ENCODE results near the gene CDC42BPG.

CDC42BPG gene

DNA sequence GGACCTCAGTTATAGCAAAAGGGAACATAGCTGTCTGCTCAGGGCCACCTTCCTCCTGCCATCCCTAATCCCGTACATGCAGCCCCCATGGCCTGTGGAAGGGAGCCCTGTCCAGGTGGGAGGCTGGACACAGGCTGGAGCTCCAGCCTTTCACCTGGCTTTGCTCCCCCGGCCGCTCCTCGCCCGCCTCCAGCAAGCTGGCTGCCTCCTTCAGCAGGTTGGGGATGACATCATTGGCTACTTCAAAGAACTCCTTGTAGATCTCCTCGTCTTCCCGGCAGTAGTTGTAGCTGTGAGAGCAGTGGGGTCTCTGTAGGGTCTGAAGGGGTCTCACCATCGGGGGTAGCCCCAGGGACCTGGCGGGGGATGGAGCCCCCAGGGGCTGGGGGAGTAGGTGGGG lies 39.0 kb downstream of the CDC42BPG start:
- H3K4me3 ChIP-seq (ENCODE audit: low read length): no peak overlapping the region
- DNase-seq (ENCODE audit: low read depth): no peak
- TF ChIP-seq, protein P1, sequence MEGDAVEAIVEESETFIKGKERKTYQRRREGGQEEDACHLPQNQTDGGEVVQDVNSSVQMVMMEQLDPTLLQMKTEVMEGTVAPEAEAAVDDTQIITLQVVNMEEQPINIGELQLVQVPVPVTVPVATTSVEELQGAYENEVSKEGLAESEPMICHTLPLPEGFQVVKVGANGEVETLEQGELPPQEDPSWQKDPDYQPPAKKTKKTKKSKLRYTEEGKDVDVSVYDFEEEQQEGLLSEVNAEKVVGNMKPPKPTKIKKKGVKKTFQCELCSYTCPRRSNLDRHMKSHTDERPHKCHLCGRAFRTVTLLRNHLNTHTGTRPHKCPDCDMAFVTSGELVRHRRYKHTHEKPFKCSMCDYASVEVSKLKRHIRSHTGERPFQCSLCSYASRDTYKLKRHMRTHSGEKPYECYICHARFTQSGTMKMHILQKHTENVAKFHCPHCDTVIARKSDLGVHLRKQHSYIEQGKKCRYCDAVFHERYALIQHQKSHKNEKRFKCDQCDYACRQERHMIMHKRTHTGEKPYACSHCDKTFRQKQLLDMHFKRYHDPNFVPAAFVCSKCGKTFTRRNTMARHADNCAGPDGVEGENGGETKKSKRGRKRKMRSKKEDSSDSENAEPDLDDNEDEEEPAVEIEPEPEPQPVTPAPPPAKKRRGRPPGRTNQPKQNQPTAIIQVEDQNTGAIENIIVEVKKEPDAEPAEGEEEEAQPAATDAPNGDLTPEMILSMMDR (IDR thresholded peaks at IDR 0.05; ENCODE audit: insufficient read depth, low read depth, low read length, missing control alignments): no peak

DNA sequence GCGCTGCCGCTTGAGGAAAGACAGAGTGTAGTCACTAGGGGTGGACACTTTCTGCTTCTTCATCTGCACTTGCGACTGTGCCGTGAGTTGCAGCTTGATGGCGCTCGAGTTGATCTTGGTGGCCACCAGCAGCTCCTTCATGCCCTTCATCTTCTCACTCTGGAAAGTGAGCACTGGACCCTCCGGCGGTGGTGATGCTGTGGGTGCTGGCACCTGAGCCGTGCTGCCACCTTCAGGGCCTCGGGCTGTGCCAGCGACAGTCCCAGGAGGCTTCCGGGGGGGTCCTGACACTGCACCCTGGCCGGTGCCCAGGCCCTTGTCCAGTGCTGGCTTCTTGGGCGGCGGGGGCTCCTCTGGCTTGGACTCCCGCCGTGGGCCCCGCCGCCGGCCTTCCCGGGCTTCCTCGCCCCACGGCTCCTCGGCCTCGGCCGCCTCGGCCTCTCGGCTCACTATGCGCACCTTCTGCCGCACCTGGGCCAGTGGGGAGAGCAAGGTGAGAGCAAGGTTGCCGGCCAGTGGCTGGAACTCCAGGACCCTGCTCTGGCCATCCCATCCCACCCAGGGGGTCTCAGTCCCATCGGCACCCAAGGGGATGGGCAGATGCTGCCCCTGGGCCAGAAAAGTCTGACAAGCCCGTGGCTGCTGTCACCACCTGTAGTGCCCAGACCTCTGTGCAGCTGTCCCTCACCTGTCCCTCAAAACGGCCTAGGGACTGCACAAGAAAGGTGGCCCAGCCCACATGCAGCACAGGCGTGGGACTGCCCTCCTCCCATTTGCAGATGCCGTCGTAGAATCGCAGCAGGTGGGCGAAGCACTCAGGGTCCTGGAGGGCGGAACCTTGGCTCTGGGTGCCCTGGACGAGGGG lies 39.9 kb downstream of the CDC42BPG start:
- no peak overlapping the region for H3K4me3 ChIP-seq (ENCODE audit: low read length)

DNA sequence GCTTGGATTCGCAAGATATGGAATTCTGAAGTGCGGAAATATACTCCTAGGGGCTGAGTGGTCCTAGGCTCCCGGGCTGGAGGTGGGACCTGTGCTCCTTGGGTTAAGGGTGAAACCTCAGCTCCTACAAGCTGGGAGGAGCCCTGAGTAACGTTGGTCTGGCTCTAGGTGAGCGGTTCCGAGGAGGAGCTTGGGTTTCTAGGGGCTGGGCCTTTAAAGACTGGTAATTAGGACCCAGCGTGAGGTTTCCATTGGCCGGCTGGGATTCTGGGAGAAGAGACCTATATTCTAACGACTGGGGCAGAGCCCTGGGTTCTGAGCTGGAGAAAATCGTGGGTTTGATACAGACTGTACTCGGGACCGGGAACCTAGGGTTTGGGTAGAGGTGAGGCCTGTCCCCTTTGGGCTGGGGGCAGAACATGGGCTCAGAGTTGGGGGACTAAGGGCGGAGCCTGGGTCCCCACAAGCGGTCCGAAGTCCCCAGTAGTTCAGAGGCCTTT lies 40.6 kb downstream of the CDC42BPG start:
- TF ChIP-seq, protein P1 (IDR thresholded peaks at IDR 0.05; ENCODE audit: insufficient read depth, low read depth, low read length, missing control alignments): no peak
- DNase-seq (ENCODE audit: low read depth): no peak
- peak overlapping the region; percentile 65 for H3K4me3 ChIP-seq (ENCODE audit: low read length)

More for the DNA sequence above, 39.9 kb downstream of the CDC42BPG start:
- no peak for DNase-seq (ENCODE audit: low read depth)
- TF ChIP-seq, protein P1 (IDR thresholded peaks at IDR 0.05; ENCODE audit: insufficient read depth, low read depth, low read length, missing control alignments): no peak

DNA sequence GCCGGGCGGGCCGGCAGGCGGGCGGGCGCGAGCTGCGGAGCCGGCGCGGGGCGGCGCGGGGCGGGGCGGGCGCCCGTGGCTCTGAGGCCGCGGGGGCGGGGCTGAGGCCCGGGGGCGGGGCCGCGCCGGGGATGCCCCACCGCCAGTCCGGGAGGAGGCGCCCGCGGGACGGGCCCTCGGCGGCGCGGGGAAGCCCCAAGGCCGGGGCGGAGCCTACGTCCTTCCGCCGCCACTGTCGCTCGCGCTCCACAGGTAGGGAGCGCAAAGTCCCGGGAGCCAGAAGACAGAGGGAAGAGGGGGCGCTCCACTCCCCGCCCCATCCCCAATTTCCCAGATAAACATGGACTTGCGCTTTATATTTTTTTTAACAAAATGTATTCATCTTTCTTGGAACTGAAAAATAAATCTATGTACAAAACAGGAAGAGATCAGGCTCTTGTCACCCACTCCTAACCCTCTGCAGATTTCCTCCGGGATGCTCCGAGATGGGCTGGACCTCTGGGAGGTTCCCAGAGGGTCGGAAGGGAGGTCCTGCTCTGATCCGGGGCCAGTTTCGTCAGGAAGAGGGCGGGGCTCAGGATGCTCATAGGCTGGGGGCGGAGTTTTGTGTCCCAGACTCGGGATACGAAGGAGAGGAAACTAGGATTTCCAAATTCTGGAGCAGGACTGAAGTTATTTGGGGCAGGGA lies 41.2 kb downstream of the CDC42BPG start, which contains the start of gene MAP4K2:
Gene MAP4K2, minus strand, starts transcription at position 57 of the 688 bp plus-strand sequence. CDS start 65 bp downstream, outside the sequence.
- TF ChIP-seq, protein P1 (IDR thresholded peaks at IDR 0.05; ENCODE audit: insufficient read depth, low read depth, low read length, missing control alignments): peak; percentile 8

DNA sequence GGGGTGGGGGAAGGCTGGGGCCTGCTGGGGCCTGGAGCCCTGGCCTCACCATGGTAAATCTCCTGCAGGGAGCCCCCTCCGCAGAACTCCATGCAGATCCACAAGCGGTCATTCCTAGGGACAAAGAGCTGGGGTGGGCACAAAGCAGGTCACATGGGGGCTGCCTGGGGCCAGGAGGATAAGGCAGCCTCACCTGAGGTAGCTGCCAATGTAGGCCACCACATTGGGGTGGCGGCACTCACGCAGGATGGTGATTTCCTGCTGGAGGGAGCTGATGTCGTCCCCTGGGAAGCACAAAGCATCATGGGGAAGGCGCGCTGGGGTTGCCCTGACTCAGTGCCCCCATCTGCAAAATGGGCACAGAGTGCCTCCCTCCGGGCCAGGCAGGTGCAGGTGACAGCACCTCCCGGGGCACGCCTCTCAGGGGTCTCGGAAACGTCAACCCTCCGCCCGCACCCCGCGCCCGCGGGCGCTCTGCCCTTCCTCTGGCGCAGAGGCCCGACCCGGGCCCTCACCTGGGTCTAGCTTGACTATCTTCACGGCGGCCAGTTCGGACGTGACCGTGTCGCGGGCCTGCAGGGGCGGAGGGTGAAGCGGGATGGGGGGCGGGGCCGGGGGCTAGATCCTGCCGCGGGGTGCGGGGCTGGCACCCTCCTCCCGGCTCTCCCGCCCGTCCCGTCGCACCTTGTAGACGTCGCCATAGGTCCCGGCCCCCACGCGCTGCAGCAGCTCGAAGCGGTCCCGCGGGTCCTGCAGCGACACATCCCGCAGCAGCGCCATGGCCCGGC lies 41.9 kb downstream of the CDC42BPG start:
- peak overlapping the region; percentile 40 for H3K4me3 ChIP-seq (ENCODE audit: low read length)
- no peak for DNase-seq (ENCODE audit: low read depth)
- TF ChIP-seq, protein P1 (IDR thresholded peaks at IDR 0.05; ENCODE audit: insufficient read depth, low read depth, low read length, missing control alignments): no peak

More for the DNA sequence above, 41.2 kb downstream of the CDC42BPG start, which contains the start of gene MAP4K2:
- H3K4me3 ChIP-seq (ENCODE audit: low read length): peak within 1 kb of the TSS; percentile 65
- DNase-seq (ENCODE audit: low read depth): peak; percentile 84

DNA sequence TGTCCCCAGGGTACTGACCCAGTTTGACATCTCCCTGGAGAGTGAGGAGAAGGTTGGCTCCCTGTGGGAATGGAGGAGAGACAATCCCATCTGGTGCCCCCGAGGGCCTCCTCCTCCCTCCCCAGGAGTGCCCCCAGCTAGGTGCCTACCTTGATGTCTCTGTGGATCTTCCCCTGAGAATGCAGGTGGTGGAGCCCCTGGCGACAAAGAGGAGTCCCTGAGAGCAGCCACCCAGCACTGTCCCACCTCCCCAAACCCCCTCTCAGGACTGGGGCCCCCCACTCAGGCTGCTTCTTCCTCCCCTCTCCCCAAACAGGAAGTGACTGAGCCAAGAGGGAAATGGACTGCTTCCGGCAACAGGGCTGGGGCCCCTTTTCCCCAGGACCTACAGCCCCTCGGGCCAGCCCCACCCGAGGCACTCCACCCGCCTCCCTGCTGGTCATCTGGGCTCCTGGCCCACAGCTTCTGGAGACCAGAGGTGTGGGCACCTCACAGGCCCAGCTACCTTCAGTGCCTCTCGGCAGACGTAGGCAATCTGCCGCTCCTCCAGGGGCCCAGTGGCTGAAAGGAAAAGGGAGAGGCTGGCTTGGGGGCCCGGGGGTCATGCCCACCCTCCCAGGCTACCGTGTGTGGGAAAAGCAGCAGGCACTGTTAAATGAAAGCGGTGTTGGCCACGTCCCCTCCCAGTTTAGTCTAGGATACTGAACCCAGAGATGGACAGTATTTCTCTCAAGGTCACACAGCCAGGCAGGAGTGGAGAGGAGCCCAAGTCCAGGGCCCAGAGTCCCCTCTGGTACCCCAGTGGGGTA lies 42.7 kb downstream of the CDC42BPG start:
- TF ChIP-seq, protein P1 (IDR thresholded peaks at IDR 0.05; ENCODE audit: insufficient read depth, low read depth, low read length, missing control alignments): no peak
- no peak overlapping the region for H3K4me3 ChIP-seq (ENCODE audit: low read length)
- DNase-seq (ENCODE audit: low read depth): no peak

Measured in epithelial cell of esophagus (primary cell).